Thyroid gland (tissue), 4 donors: ENCODE data around the gene VSNL1. TPM values are rescaled to one million over a fixed set of nuclear protein-coding genes. Genes with fewer than 3 reads are reported as not detected.

Experiments
- DNase-seq, 2 donors: peaks; one replicate each; pipeline ENCODE4 v3.0.0-alpha.2; 2019
- H3K27ac ChIP-seq, 3 donors: fragments of 200-600 bp; sonication (generic); 1 replicate in 2 of 3; 2 replicates in 1 of 3; pipeline ENCODE4 v1.5.1; 2016 to 2019; ENCODE audit warnings: mild to moderate bottlenecking in 1 of 3, moderate library complexity in 1 of 3
- H3K27me3 ChIP-seq: fragments of 200-600 bp; sonication (generic); one replicate; pipeline ENCODE4 v1.5.1; 2019
- H3K36me3 ChIP-seq, 2 donors: fragments of 200-600 bp; sonication (generic); one replicate each; pipeline ENCODE4 v1.5.1; 2016 to 2019
- H3K4me1 ChIP-seq, 2 donors: fragments of 200-600 bp; sonication (generic); one replicate each; pipeline ENCODE4 v1.5.1; 2017 to 2019
- H3K4me3 ChIP-seq, 3 donors: fragments of 200-600 bp; sonication (generic); replicated peaks in 1 of 3; 1 replicate in 2 of 3; 2 replicates in 1 of 3; pipeline ENCODE4 v1.5.1; 2016; ENCODE audit warnings: mild to moderate bottlenecking in 1 of 3
- H3K9me3 ChIP-seq: fragments of 200-600 bp; sonication (generic); one replicate; pipeline ENCODE4 v1.5.1; 2017
- POLR2A ChIP-seq, 2 donors: fragments of 450-650 bp; IDR thresholded peaks; one replicate each; pipeline ENCODE4 v1.6.1; 2017; ENCODE audit warnings: antibody characterized with exemption in 2 of 2, mild to moderate bottlenecking in 2 of 2, moderate library complexity in 1 of 2
- WGBS, 2 donors: methylation state at CpG; one replicate each; pipeline ENCODE4 v1.1.5; 2017; 5-methylcytosine and 5-hydroxymethylcytosine counted together
- intact Hi-C: fragments of 100-400 bp; cut with DNase I; formaldehyde crosslinking; loops from one replicate; pipeline ENCODE4 v1.15.1; 2023
- total RNA-seq, 4 donors: library from RNA; depleted of rRNA; stranded (reverse); fragments of >200 nt; gene quantifications; one replicate each; pipeline ENCODE4 v1.2.3, GENCODE V29; 2016
- TF ChIP-seq, protein P1 (sequence below), 6 experiments: fragments of 200-600 bp in 3 of 6; fragments of 450-650 bp in 3 of 6; sonication (generic) in 3 of 6; IDR thresholded peaks; one replicate each; pipeline ENCODE4 v1.5.1; 2016 to 2019; ENCODE audit warnings: antibody characterized with exemption in 6 of 6, mild to moderate bottlenecking in 2 of 6, inconsistent platforms in 1 of 6, moderate library complexity in 1 of 6

Gene VSNL1
- total RNA-seq, 4 donors from 2014 or later: 0.33 to 0.45 TPM; not detected in 2

DNA sequence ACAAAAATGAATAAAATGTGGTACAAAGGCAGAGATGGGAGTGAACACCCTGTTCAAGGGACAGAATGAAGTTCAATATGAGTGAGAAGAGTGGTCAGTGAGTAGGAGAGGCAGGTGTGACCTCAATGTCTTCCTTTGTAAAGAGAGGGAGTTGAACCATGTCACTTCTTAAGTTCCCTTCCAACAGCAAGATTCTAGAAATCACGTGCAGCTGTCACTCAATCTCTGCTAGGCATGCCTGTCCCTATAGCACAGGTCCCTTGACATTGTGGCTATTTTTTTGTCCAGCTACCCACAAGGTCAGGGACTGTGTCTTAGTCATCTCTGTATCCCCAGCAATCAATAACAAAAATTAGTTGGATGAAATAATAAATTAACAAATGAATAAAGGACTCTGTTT lies 66.9 kb downstream of the VSNL1 start:
- intact Hi-C loops: no loop called here
- no peak for DNase-seq
- 78 to 94% methylated on average over 1 of the region's 1 CpG for WGBS, 2 donors

DNA sequence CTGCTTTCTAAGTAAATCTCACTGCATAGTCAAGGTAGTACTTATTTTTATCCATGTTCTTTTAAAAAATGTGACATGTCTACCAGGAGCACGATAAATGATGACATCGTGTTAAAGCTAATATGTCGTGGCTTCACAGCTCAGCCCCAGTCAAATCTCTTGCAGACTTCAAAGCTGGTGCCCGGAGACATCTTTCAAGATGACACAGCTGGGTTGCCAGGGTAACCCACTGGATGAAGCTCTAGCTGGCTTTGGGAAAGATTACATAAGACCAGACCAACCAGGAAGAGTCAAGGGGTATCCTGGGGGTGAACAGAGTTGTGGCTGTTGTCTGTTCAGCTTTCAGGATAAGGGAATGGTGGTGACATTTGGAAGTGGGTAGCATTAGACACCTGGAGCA lies 67.8 kb downstream of the VSNL1 start:
- WGBS, 2 donors: 81 to 86% methylated on average over 4 of the region's 4 CpGs
- no peaks in the 10 kb centered on the region for H3K36me3 ChIP-seq
- DNase-seq: no peak

More for the DNA sequence above, 66.9 kb downstream of the VSNL1 start:
- Histone ChIP-seq H3K4me1 (no peaks in the 10 kb centered on the region), H3K27me3 (no peaks in the 10 kb centered on the region), H3K36me3 (no peaks in the 10 kb centered on the region), H3K4me3 (no peak overlapping the region), H3K27ac (no peak overlapping the region), H3K9me3 (no peaks in the 10 kb centered on the region)
- TF ChIP-seq, protein P1, sequence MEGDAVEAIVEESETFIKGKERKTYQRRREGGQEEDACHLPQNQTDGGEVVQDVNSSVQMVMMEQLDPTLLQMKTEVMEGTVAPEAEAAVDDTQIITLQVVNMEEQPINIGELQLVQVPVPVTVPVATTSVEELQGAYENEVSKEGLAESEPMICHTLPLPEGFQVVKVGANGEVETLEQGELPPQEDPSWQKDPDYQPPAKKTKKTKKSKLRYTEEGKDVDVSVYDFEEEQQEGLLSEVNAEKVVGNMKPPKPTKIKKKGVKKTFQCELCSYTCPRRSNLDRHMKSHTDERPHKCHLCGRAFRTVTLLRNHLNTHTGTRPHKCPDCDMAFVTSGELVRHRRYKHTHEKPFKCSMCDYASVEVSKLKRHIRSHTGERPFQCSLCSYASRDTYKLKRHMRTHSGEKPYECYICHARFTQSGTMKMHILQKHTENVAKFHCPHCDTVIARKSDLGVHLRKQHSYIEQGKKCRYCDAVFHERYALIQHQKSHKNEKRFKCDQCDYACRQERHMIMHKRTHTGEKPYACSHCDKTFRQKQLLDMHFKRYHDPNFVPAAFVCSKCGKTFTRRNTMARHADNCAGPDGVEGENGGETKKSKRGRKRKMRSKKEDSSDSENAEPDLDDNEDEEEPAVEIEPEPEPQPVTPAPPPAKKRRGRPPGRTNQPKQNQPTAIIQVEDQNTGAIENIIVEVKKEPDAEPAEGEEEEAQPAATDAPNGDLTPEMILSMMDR (IDR thresholded peaks at IDR 0.05): no peak
- TF ChIP-seq POLR2A (IDR thresholded peaks at IDR 0.05): no peak

GRCh38 chr2:17610521-17610920 lies 70.0 kb downstream of the VSNL1 start:
- no peak for DNase-seq
- 66 to 86% methylated on average over 3 of the region's 3 CpGs for WGBS, 2 donors
- H3K27ac ChIP-seq: no peak overlapping the region
- H3K4me1 ChIP-seq: no peaks in the 10 kb centered on the region
- TF ChIP-seq, protein P1 (IDR thresholded peaks at IDR 0.05): no peak
- no peak for TF ChIP-seq POLR2A (IDR thresholded peaks at IDR 0.05)
- no peaks in the 10 kb centered on the region for H3K27me3 ChIP-seq
- no peak overlapping the region for H3K4me3 ChIP-seq
- no peaks in the 10 kb centered on the region for H3K9me3 ChIP-seq
- intact Hi-C loops: no loop called here
- no peaks in the 10 kb centered on the region for H3K36me3 ChIP-seq

More for the DNA sequence above, 67.8 kb downstream of the VSNL1 start:
- H3K4me1 ChIP-seq: no peaks in the 10 kb centered on the region
- intact Hi-C loops: no loop called here
- H3K4me3 ChIP-seq: no peak overlapping the region
- no peak for TF ChIP-seq POLR2A (IDR thresholded peaks at IDR 0.05)
- TF ChIP-seq, protein P1 (IDR thresholded peaks at IDR 0.05): no peak
- no peaks in the 10 kb centered on the region for H3K9me3 ChIP-seq
- no peak overlapping the region for H3K27ac ChIP-seq
- H3K27me3 ChIP-seq: no peaks in the 10 kb centered on the region

- no peak for DNase-seq
- WGBS, 2 donors: 93 to 98% methylated on average over 3 of the region's 3 CpGs
- Histone ChIP-seq H3K36me3 (no peaks in the 10 kb centered on the region), H3K4me3 (no peak overlapping the region), H3K4me1 (no peaks in the 10 kb centered on the region), H3K27ac (no peak overlapping the region), H3K9me3 (no peaks in the 10 kb centered on the region), H3K27me3 (no peaks in the 10 kb centered on the region)
- intact Hi-C loops: no loop called here
- TF ChIP-seq, protein P1 (IDR thresholded peaks at IDR 0.05): no peak
- no peak for TF ChIP-seq POLR2A (IDR thresholded peaks at IDR 0.05)
These were observed 70.5 kb downstream of the VSNL1 start for GRCh38 chr2:17611036-17611435.

GRCh38 chr2:17614174-17614930 lies 73.9 kb downstream of the VSNL1 start:
- H3K27ac ChIP-seq: no peak overlapping the region
- H3K36me3 ChIP-seq: no peaks in the 10 kb centered on the region
- DNase-seq: no peak
- intact Hi-C loops: no loop called here
- H3K9me3 ChIP-seq: no peaks in the 10 kb centered on the region
- WGBS, 2 donors: 95 to 98% methylated on average over 3 to 4 of the region's 4 CpGs
- no peaks in the 10 kb centered on the region for H3K27me3 ChIP-seq
- TF ChIP-seq, protein P1 (IDR thresholded peaks at IDR 0.05): no peak
- no peak for TF ChIP-seq POLR2A (IDR thresholded peaks at IDR 0.05)
- H3K4me1 ChIP-seq: no peaks in the 10 kb centered on the region
- no peak overlapping the region for H3K4me3 ChIP-seq
